ENCODE results near the gene NINL. TPM values are rescaled to one million over a fixed set of nuclear protein-coding genes. Genes with fewer than 3 reads are reported as not detected.

NINL gene
- total RNA-seq, 3 donors from 2014 or later (not counting 1 experiment from before 2014, with no cell fraction given): 3.1 to 6.9 (median 4.9) TPM

DNA sequence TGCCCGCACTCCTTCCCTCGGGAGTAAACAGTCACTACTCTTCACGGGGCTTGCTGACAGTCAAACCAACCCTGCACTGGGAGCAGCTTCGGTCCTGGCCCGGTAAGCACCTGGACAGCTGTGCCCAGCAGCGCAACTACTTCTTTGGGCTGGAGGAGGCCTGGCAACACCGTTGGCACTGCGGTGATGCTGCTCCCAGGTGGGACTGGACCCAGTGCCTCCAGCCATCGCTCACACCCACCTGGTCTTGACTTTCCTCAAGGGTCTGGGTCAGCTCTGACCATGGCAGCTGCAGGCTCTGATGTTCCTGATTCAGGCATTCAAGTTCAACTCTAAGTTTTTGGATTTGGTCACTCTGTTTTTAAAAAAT lies 124.1 kb downstream of the NINL start:
- WGBS (ENCODE audit: insufficient coverage): 92% methylated on average over 9 of the region's 9 CpGs
- H3K4me3 ChIP-seq (ENCODE audit: low read length): no peak overlapping the region

DNA sequence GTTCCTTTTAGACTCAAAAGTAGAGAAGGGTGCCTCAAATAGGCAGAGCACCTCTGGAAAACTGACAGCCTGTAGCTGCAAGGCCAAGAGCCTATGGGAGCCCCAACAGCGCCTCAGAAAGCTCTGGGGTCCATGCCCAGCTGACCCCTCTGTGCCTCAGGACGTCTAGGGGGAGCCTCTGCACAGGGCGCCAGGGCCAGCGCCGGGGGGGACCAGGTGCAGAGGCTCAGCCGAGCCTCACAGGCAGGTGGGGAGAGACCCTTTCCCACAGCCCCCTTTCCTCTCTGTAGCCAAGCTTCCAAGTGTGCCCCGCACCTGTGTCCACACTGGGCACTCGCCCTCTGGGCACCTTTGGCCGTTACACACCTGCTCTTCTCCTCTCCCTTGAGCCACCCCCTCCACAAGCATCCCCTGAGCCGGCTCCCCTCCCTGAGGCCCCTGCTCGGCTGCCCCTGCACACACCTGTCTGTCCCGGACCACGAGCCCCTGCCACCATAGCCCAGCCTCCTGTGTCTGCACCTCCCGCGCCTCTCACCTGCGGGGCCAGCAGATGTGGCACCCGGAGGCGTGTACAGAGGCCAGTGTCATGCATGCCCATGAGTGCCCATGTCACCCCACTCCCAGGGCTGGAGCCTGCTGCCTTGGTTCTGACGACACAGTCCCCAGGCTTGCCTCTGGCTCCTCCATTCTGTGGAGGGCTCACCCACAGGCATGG lies 124.6 kb downstream of the NINL start:
- H3K27ac ChIP-seq (ENCODE audit: low read length): no peak overlapping the region
- H3K36me3 ChIP-seq (ENCODE audit: control insufficient read depth, insufficient read depth, low read length): no peaks in the 10 kb centered on the region
- H3K4me3 ChIP-seq (ENCODE audit: low read length): no peak overlapping the region
- Mint-ChIP-seq H3K4me1 (no peaks in the 10 kb centered on the region), H3K4me3 (no peak overlapping the region), H3K27ac (no peak overlapping the region), H3K36me3 (no peaks in the 10 kb centered on the region), H3K27me3 (ENCODE audit: low read depth in 2 of 2) (no peaks in the 10 kb centered on the region), H3K9me3 (no peaks in the 10 kb centered on the region)
- H3K9me3 ChIP-seq (ENCODE audit: control insufficient read depth, insufficient read depth, low read length): no peaks in the 10 kb centered on the region
- ATAC-seq (no peak), DNase-seq (no peak)
- no peaks in the 10 kb centered on the region for H3K27me3 ChIP-seq (ENCODE audit: control insufficient read depth, insufficient read depth, low read length)
- intact Hi-C loops (cut with micrococcal nuclease): no loop called here
- TF ChIP-seq, protein P1, sequence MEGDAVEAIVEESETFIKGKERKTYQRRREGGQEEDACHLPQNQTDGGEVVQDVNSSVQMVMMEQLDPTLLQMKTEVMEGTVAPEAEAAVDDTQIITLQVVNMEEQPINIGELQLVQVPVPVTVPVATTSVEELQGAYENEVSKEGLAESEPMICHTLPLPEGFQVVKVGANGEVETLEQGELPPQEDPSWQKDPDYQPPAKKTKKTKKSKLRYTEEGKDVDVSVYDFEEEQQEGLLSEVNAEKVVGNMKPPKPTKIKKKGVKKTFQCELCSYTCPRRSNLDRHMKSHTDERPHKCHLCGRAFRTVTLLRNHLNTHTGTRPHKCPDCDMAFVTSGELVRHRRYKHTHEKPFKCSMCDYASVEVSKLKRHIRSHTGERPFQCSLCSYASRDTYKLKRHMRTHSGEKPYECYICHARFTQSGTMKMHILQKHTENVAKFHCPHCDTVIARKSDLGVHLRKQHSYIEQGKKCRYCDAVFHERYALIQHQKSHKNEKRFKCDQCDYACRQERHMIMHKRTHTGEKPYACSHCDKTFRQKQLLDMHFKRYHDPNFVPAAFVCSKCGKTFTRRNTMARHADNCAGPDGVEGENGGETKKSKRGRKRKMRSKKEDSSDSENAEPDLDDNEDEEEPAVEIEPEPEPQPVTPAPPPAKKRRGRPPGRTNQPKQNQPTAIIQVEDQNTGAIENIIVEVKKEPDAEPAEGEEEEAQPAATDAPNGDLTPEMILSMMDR (IDR thresholded peaks at IDR 0.05): no peak
- H3K4me1 ChIP-seq (ENCODE audit: control insufficient read depth, insufficient read depth, low read length): peaks cover 2% of the 10 kb centered on the region
- WGBS (ENCODE audit: insufficient coverage): 86% methylated on average over 19 of the region's 19 CpGs

More for the DNA sequence above, 124.1 kb downstream of the NINL start:
- ATAC-seq: no peak
- Histone ChIP-seq H3K9me3 (ENCODE audit: control insufficient read depth, insufficient read depth, low read length) (no peaks in the 10 kb centered on the region), H3K4me1 (ENCODE audit: control insufficient read depth, insufficient read depth, low read length) (peaks cover 2% of the 10 kb centered on the region), H3K27ac (ENCODE audit: low read length) (no peak overlapping the region), H3K36me3 (ENCODE audit: control insufficient read depth, insufficient read depth, low read length) (no peaks in the 10 kb centered on the region), H3K27me3 (ENCODE audit: control insufficient read depth, insufficient read depth, low read length) (no peaks in the 10 kb centered on the region)
- intact Hi-C loops (cut with micrococcal nuclease): no loop called here
- no peak overlapping the region for H3K4me3 Mint-ChIP-seq
- H3K9me3 Mint-ChIP-seq: no peaks in the 10 kb centered on the region
- no peaks in the 10 kb centered on the region for H3K4me1 Mint-ChIP-seq
- H3K36me3 Mint-ChIP-seq: no peaks in the 10 kb centered on the region
- no peak for DNase-seq
- no peaks in the 10 kb centered on the region for H3K27me3 Mint-ChIP-seq (ENCODE audit: low read depth in 2 of 2)
- TF ChIP-seq, protein P1 (IDR thresholded peaks at IDR 0.05): no peak
- H3K27ac Mint-ChIP-seq: no peak overlapping the region

DNA sequence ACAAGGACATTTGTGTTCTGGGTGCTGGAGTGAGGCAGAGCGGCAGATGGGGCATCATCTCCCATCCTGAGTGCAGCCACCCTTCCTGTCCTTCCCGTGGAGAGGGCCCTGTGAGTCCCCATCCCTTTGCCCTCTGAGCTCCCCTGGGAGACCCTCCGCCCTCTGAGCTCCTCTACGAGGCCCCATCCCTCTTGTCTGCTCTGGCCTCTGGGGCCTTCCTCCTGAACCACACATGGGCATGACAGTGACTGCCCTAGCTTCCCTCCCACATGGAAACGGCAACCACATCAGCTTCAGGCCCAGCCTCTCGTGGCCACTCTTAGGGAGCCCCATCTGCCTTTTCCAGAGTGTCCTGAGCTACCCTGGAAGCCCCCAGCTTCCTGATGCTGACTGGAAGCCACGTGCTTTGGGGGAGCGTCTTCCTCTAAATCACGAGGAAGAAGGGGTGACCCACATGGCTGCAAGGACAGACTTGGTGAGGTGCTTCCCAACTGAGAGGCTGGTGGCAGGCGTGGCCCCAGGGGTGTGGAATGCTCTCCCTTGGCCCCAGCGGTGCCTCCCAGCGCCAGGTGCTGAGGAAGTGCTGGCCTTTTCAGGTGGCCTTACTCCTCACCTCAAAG lies 125.3 kb downstream of the NINL start:
- no peak for ATAC-seq
- intact Hi-C loops (cut with micrococcal nuclease): no loop called here
- no peaks in the 10 kb centered on the region for H3K27me3 Mint-ChIP-seq (ENCODE audit: low read depth in 2 of 2)

More for the DNA sequence above, 125.3 kb downstream of the NINL start:
- 84% methylated on average over 12 of the region's 12 CpGs for WGBS (ENCODE audit: insufficient coverage)
- Histone ChIP-seq H3K36me3 (ENCODE audit: control insufficient read depth, insufficient read depth, low read length) (no peaks in the 10 kb centered on the region), H3K4me3 (ENCODE audit: low read length) (no peak overlapping the region), H3K27ac (ENCODE audit: low read length) (no peak overlapping the region), H3K9me3 (ENCODE audit: control insufficient read depth, insufficient read depth, low read length) (no peaks in the 10 kb centered on the region), H3K27me3 (ENCODE audit: control insufficient read depth, insufficient read depth, low read length) (no peaks in the 10 kb centered on the region), H3K4me1 (ENCODE audit: control insufficient read depth, insufficient read depth, low read length) (peaks cover 2% of the 10 kb centered on the region)
- Mint-ChIP-seq H3K4me3 (no peak overlapping the region), H3K36me3 (no peaks in the 10 kb centered on the region), H3K27ac (no peak overlapping the region), H3K9me3 (no peaks in the 10 kb centered on the region), H3K4me1 (no peaks in the 10 kb centered on the region)
- no peak for DNase-seq
- TF ChIP-seq, protein P1 (IDR thresholded peaks at IDR 0.05): no peak
